GM19468 (cell line): ENCODE measurements around the gene HERC5.
"Not testable (repeated sequence)": the region's sequence is repeated elsewhere in the genome, so short reads cannot be mapped to it uniquely, and the experiment has no call there.

Source experiments
- ATAC-seq: cut with Tn5 transposase; IDR thresholded peaks from one replicate; pipeline ENCODE4 v1.9.1; 2021; ENCODE audit warnings: mild to moderate bottlenecking, moderate library complexity, moderate number of reproducible peaks; ENCODE audit not compliant: unreplicated experiment; ENCODE audit errors: extremely low read depth

HERC5 gene

DNA sequence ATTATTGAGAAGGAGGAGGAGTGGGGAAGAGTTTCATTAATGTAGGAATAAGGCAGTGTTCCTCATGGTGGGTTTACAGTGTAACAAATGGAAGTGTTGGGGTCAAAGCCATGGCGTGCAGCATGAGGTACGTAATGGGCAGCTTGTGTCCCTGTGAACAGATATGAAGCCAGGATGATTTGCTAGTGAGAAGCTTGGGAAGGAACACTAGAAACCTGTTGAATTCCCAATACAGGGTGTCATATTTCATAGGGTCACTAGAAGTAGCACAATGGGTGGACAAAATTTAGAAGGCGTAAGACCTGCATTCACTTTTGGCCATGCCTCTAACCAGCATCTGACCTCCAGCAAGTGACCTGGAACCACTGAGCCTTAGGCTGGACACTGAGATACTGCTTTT, 59.8 kb downstream of the HERC5 start:
- ATAC-seq, result no peak

DNA sequence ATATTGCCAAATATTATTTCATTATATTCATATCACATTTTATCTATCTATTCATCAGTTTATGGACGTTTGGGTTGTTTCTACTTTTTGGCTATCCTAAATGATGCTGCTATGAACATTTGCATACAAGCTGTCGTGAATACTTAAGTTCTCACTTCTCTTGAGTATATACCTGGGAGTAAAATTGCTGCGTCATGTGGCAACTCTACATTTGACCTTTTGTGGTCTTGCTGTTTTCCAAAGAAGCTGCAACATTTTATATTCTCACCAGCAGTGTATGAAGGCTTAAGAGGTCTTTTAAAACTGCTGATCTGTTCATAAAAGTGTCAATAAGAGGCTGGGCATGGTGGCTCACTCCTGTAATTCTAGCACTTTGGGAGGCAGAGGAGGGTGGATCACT, 60.9 kb downstream of the HERC5 start:
- no peak for ATAC-seq

DNA sequence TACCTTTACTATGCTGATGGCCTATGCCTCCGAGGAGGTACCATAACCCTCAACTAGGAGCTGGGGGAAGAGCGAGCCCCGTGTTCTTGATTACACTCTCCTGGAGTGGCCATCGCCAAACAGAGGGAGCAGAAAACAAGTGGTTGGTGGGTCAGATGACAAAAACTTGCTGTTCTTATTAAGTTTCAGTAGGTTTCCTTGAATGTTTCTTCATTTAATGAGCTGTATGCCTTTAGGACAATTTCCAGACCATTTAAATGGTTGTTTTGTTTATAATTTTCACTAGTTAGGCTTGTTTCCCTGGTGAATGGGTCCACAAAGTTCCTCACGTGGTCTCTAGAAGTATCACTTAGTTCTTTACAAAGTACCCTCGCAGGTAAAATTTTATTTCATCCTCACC, 62.0 kb downstream of the HERC5 start:
- no peak for ATAC-seq

DNA sequence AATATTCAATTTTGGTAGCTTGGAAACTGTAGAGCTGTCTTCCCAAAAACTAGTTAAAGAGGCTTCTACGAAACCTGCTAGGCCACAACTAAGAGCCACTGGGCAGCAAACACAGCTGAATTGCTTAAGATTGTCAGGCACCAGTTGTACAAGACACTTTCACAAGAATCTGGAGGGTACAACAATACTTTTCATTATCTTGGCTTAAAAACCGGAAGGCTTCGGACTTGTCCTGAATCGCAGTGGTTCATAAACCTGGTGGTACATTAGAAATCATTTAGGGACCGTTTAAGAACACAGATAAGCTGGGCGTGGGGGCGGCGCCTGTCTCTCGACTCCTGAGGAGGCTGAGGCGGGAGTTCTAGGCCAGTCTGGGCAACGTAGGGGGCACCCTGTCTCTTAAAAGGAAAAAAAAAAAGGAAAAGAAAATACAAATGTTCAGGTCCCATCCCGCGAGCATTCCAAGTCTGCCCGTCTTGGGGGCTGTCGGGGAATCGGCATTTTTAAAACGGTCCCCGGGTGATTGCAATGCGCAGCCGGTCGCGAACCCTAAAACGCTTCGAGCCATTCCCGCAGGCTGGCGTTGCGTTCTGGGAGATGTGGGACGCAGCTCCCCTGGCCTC, 65.9 kb downstream of the HERC5 start:
- no peak for ATAC-seq

DNA sequence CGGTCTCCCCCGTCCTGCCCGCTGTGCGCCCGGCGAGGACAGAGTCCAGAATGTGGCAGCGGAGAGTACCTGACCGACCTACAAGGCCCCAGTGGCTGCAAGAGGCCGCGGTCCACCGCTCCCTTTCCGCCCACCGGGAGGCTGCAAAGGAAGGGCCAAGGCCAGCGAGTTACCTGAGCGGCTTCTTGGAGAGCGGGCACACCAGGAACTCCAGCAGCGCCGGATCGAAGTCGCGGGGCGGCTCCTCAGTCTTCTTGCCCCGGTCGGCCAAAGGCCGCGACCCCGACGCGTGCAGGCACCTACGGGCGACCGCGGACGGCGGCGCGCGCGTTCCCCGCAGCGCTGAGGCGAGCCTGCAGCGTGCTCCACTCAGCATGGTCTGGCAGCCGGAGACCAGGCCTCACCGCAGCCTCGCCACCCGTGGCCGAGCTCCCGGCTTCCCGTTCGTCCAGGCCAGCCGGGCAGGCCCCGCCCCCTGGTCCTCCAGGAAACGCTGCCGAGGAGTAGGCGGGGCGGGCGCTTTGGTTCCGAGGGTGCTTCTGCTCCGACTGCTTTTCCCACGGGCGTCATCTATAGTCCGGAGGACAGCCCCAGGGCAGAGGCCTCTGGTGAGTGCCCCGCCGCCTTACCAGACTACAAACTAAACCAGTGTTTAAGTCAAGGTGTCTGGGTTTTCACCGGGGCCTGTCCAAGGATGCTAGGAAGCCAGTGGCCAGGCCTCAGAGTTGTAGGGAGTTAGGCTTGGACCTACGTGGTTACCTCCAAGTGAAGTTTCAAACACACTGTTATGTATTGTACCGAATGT, 66.6 kb downstream of the HERC5 start, which contains the start of gene PYURF:
Gene PYURF, minus strand, starts transcription at position 452 of the 805 bp plus-strand sequence. Its CDS starts 76 bp downstream, at position 376.
- ATAC-seq, result peak; percentile 55

DNA sequence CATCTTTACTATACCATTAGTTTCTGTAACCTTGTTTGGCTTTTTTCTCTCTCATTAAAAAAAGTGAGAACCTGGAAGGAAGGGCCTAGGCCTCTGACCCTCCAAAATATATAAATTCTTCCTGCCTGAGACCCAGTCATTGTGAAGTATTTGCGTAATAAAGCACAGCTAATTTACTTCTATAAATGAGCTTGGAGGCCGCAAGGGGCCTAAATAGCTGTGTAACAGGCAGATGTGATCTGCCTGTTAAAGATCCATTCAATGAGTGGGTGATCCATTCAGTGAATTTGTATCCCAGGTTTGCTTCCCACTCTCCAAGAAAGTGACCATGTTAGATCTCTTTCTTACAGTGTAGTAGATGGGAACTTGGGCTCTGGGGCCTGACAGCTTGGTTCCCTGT, 67.3 kb downstream of the HERC5 start:
- ATAC-seq, result no peak

DNA sequence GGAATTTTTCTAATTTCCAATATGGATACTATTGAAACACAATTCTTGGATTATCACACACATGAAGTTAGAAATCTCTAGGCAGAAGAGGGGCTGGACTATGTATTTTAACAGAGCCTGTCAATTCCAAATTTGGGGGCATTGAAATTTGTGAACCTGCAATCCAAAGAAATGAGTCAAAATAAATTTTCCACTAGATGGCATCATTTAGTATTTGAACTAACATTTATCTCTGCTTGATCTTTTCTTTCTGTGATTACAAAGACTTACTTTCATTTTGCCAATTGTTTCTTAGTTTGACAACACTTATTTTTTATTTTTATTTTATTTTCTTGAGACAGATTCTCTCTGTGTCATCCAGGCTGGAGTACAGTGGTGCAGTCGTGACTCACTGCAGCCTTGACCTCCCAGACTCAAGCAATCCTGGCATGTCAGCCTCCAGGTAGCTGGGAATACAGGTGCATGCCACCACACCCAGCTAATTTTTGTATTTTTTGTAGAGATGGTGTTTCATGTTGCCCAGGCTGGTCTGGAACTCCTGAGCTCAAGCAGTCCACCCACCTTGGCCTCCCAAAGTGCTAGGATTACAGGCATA, 69.4 kb downstream of the HERC5 start:
- no peak for ATAC-seq

DNA sequence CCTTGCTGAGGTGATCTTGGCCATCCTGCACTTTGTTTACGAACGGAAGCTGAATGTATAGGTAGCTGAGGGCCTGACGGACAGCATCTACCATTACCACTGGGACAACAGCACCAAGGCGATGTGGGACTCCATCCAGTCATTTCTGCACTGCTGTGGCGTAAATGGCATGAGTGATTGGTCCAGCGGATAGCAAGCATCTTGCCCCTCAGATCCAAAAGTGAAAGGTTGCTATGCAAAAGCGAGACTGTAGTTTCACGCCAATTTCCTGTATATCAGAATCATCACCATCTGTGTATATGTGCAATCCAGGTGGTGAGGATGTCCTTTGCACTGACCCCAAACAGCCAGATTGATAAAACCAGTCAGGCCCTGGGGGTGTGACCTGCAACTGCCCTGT, 70.9 kb downstream of the HERC5 start:
- ATAC-seq, result peak; percentile 41

DNA sequence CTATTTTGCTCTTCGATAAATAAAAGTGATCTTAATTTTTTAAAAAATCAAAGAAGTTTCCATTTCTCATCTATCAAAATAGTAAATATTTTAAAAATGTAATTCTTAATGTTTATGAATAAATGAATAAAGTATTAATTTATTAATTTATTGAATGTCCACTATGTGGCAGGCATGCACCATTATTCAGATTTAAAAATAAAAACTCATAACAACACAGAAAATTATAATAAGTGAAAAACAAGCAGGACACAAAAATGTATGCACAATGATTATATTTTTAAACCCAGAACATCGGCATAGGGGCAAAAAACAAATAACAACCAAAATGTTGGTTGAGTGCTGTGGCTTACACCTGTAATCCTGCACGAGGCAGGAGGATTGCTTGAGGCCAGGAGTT, 71.9 kb downstream of the HERC5 start:
- ATAC-seq, result no peak

DNA sequence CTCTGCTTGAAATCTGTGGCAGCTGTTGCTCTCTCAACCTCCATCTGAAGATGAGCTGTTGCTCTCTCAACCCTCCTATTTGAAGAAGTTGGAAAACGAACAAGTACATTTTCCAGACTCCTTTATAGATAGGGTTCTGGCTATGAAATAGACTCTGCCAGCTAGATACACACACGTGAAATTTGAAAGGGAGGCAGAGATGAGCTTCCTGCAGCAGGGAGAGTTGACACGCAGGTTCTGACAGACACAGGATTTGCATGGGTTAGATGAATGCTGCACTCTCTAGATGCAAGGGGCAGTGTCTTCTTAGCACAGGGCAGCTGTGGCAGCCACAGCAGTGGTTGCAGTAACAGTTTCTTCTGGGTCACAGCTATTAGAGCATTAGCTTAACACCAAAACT, 74.6 kb downstream of the HERC5 start:
- ATAC-seq, result no peak

DNA sequence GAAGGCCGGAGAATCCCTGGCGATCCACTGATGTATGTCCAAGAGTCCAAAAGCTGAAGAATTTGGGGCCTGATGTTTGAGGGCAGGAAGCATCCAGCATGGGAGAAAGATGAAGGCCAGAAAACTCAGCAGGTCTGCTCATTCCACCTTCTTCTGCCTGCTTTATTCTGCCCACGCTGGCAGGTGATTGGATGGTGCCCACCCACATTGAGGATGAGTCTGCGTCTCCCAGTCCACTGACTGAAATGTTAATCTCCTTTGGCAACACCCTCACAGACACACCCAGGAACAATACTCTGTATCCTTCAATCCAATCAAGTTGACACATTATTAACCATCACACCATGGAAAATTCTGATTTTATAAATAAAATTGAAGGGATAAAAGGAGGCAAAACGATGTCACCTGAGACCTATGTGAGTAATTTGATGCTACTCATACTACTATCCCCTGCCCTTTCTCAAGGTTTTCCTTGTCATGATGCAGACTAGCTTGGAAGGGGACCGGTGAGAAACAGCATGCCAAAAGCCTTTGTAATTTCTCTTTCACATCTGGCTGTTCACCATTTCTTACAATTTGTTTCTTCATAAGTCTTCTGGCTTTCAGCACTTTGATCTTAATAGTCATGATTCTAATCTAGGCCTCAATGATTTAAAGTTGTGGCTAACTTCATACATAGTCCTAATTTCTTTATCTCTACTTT, 76.3 kb downstream of the HERC5 start:
- no peak for ATAC-seq

DNA sequence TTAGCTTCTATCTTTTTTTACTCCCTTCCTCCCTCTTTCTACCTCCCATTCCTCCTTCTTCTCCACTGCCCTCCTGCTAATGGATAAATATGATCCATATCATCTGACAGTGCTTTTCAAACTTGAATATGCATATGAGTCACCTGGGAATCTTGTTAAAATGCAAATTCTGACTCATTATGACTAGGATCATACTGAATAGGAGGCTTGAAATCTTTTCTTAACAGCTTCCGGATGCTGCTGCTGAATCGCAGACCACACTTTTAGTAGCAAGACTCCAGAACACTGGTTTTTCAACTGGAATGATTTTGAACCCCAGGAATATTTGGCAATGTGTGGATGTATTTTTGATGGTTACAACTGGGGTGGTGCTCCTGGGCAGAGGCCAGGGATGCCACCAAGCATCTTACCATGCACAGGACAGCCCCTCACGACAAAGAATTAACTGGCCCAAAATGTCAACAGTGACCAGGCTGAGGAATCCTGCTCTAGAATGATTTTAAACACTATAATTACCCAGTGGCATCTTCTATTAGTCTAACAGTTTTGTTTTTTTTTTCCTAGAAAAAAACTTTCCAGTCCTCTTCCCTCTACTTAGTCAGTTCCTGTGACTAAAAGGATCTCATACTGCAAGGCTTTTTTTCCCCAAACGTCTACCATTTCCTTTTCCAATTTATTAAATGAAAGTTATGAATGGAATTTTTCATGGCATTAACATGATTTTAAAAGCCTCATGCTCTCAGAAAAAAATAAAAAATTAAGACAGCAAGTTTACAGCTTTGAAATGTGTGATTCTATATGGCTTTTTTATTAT, 77.2 kb downstream of the HERC5 start:
- no peak for ATAC-seq

DNA sequence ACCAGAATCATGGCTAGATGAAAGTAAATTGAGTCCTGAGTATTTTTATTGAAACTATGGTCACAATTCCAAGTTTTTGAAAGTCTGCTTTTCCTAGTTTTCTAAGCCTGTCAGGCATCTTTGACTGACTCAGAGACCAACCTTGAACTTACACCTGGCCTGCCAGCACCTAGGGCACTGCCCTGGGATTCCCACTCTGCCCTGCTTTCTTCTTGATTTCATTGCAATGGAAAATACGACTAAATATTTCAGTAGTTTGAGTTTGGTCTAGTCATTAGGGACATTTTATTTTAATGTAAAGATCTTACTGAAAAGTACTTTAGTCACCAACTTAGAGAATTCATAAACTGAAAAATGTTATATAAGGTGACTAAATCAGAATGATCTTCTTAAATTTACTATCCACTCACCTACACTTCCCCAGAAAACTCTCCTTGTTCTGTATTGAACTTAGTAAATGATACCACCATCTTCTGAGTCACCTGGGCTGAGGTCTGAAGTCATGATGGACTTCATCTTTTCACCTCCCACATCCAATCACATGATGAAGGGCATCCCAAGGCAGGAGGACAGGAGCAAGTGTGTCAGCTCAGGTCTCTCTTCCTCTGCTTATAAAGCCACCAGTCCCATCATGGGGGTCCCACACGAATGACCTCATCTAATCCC, 78.3 kb downstream of the HERC5 start:
- no peak for ATAC-seq

DNA sequence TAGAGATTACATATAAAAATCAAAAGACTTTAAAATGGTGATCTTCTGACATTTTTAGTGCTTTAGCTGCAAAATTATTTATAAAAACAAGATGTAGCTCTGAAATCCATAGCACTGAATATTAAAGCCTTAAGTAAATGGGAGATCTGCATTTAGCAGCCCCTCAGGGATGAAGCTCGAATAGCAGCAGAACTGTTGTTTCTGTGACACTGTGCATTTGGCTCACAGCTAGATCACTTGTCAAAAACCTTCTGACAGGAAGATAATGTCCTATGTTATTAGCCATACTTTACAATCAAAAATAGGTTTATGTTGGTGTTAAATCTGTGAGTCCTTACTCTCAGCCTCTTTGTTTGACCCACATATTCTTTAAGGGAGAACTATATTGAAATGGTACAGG, 80.8 kb downstream of the HERC5 start:
- ATAC-seq, result no peak

DNA sequence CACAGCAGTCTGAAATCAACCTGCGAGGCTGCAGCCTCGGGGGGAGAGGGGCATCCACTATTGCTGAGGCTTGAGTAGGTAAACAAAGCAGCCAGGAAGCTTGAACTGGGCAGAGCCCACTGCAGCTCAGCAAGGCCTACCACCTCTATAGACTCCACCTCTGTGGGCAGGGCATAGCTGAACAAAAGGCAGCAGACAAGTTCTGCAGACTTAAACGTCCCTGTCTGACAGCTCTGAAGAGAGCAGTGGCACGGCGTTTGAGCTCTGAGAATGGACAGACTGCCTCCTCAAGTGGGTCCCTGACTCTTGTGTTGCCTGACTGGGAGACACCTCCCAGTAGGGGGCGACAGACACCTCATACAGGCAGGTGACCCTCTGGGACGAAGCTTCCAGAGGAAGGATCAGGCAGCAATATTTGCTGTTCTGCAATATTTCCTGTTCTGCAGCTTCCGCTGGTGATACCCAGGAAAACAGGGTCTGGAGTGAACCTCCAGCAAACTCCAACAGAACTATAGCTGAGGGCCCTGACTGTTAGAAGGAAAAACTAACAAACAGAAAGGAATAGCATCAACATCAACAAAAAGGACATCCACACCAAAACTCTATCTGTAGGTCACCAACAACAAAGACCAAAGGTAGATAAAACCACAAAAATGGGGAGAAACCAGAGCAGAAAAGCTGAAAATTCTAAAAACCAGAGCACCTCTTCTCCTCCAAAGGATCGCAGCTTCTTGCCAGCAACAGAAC, 82.6 kb downstream of the HERC5 start:
- not testable (repeated sequence) for ATAC-seq

DNA sequence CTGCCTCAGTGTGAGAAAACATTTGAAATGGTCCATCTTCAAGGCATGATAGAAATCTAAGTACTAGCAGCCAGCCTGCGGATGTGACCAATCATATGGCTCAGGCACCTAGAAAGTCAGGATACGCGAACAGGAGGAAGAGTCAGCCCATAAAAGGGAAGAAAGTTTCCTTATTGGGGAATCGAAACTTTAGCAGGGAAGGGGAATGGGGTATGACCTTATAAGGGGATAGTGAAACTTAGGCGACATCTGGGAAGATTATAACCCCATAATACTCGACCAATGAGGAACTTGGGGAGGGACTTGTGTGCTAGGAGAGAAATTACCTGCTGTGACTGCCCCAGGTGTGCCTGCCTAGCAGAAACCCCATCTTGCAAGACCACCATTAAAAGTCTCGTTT, 92.9 kb downstream of the HERC5 start:
- ATAC-seq, result no peak
